IMR-90 (cell line): ENCODE results near the gene ZNF716.

ENCODE experiments used
- BHLHE40 ChIP-seq: fragments of 150-350 bp; IDR thresholded peaks from 2 replicates; pipeline ENCODE4 v1.6.1; 2016; ENCODE audit warnings: mild to moderate bottlenecking, low read depth, low read length
- CEBPB ChIP-seq: IDR thresholded peaks from 2 replicates; pipeline ENCODE4 v1.6.1; 2012; ENCODE audit warnings: low read depth, low read length, improper control_type of control experiment
- CHD1 ChIP-seq: IDR thresholded peaks from 2 replicates; pipeline ENCODE4 v1.6.1; 2012; ENCODE audit warnings: low read depth, low read length, improper control_type of control experiment
- FOS ChIP-seq: fragments of 150-350 bp; IDR thresholded peaks from 2 replicates; pipeline ENCODE4 v1.6.1; 2016; ENCODE audit warnings: low read depth, low read length
- MAFK ChIP-seq: IDR thresholded peaks from 2 replicates; pipeline ENCODE4 v1.6.1; 2012; ENCODE audit warnings: low read depth, low read length, improper control_type of control experiment
- MAZ ChIP-seq: IDR thresholded peaks from 2 replicates; pipeline ENCODE4 v1.6.1; 2012; ENCODE audit warnings: low read depth, mild to moderate bottlenecking, low read length, improper control_type of control experiment, moderate library complexity, borderline replicate concordance
- MXI1 ChIP-seq: IDR thresholded peaks from 2 replicates; pipeline ENCODE4 v1.6.1; 2012; ENCODE audit warnings: low read depth, mild to moderate bottlenecking, low read length, moderate library complexity, borderline replicate concordance
- POLR2A ChIP-seq: IDR thresholded peaks from 2 replicates; pipeline ENCODE4 v1.6.1; 2012; ENCODE audit warnings: mild to moderate bottlenecking, low read depth, low read length
- RAD21 ChIP-seq: IDR thresholded peaks from 2 replicates; pipeline ENCODE4 v1.6.1; 2012; ENCODE audit warnings: low read length, improper control_type of control experiment
- RFX5 ChIP-seq: IDR thresholded peaks from 2 replicates; pipeline ENCODE4 v1.8.0; 2012; ENCODE audit warnings: low read depth, mild to moderate bottlenecking, low read length, moderate library complexity
- SMC3 ChIP-seq: fragments of 150-350 bp; IDR thresholded peaks from 2 replicates; pipeline ENCODE4 v1.6.1; 2016; ENCODE audit warnings: low read depth, mild to moderate bottlenecking, antibody characterized with exemption, low read length, moderate library complexity
- TF ChIP-seq, protein P1 (sequence below): conservative IDR thresholded peaks from 2 replicates; pipeline ENCODE4 v1.5.1; 2012; ENCODE audit warnings: mild to moderate bottlenecking, low read depth, low read length, improper control_type of control experiment
- TF ChIP-seq, protein P2 (sequence below): fragments of 150-350 bp; IDR thresholded peaks from 2 replicates; pipeline ENCODE4 v1.6.1; 2016; ENCODE audit warnings: low read depth, mild to moderate bottlenecking, low read length, moderate library complexity, borderline replicate concordance
- TF ChIP-seq, protein P3 (sequence below): fragments of 150-350 bp; IDR thresholded peaks from 2 replicates; pipeline ENCODE4 v1.6.1; 2017; ENCODE audit warnings: mild to moderate bottlenecking, antibody characterized with exemption, low read length, low read depth

DNA sequence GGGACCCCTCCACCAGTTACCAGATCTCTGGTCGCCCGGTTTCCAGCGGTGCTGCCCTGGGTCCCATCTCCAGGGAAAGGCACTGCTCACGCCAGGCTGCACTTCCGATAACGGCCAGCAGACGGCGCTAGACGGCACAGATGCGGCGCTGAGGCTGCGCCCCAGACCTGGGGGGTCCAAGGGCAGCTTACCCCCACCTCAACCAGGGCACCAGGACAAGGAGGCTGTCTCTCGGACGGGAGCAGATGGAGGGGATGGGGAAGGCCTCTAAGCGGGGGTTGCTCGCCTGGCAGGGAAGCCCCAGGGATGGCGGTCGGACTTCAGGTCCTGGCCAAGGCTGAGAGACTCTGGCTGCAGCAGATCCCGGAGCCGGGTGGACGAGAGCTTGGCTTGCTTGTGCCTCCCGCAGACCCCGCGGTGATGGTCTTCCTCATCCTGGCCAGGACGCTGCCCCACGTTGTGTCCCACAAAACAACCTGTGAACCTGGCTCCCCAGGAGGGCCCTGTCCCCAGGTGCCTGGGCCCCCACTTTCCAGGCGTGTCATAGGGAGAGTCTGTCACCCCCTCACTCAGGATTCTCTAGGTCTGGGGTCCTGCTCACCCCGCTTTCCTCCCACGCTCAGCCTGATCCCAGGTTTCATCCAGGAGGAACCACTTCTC is 23.9 kb upstream of the ZNF716 start:
- TF ChIP-seq, protein P1, sequence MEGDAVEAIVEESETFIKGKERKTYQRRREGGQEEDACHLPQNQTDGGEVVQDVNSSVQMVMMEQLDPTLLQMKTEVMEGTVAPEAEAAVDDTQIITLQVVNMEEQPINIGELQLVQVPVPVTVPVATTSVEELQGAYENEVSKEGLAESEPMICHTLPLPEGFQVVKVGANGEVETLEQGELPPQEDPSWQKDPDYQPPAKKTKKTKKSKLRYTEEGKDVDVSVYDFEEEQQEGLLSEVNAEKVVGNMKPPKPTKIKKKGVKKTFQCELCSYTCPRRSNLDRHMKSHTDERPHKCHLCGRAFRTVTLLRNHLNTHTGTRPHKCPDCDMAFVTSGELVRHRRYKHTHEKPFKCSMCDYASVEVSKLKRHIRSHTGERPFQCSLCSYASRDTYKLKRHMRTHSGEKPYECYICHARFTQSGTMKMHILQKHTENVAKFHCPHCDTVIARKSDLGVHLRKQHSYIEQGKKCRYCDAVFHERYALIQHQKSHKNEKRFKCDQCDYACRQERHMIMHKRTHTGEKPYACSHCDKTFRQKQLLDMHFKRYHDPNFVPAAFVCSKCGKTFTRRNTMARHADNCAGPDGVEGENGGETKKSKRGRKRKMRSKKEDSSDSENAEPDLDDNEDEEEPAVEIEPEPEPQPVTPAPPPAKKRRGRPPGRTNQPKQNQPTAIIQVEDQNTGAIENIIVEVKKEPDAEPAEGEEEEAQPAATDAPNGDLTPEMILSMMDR, result no peak
- TF ChIP-seq POLR2A (no peak), CEBPB (no peak), SMC3 (no peak), RFX5 (no peak), BHLHE40 (no peak), RAD21 (no peak), MXI1 (no peak), MAFK (no peak), CHD1 (no peak), MAZ (no peak), FOS (no peak)
- TF ChIP-seq, protein P2, sequence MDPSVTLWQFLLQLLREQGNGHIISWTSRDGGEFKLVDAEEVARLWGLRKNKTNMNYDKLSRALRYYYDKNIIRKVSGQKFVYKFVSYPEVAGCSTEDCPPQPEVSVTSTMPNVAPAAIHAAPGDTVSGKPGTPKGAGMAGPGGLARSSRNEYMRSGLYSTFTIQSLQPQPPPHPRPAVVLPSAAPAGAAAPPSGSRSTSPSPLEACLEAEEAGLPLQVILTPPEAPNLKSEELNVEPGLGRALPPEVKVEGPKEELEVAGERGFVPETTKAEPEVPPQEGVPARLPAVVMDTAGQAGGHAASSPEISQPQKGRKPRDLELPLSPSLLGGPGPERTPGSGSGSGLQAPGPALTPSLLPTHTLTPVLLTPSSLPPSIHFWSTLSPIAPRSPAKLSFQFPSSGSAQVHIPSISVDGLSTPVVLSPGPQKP, result no peak
- TF ChIP-seq, protein P3, sequence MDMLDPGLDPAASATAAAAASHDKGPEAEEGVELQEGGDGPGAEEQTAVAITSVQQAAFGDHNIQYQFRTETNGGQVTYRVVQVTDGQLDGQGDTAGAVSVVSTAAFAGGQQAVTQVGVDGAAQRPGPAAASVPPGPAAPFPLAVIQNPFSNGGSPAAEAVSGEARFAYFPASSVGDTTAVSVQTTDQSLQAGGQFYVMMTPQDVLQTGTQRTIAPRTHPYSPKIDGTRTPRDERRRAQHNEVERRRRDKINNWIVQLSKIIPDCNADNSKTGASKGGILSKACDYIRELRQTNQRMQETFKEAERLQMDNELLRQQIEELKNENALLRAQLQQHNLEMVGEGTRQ, result no peak
